ENCODE data around the gene LRRC38. TPM values are rescaled to one million over a fixed set of nuclear protein-coding genes. Genes with fewer than 3 reads are reported as not detected.

Gene LRRC38
- total and polyA plus RNA-seq, 10 of the 15 experiments (the other 5 are each of a cell fraction or from before 2014, with no cell fraction given): not detected

- no peak for TF ChIP-seq CEBPZ (IDR thresholded peaks at IDR 0.05; ENCODE audit: low read depth, low read length)
Measured at GRCh38 chr1:13548281-13548680, 34.5 kb upstream of the LRRC38 start (continued).

GRCh38 chr1:13546791-13547190 is 33.0 kb upstream of the LRRC38 start:
- CTCF ChIA-PET: no interaction called here
- RAD21 ChIA-PET (ENCODE audit: unreplicated experiment): no interaction called here
- TF ChIP-seq CTCF (IDR thresholded peaks at IDR 0.05 in 2 of 3, conservative IDR thresholded peaks at IDR 0.05 in 1 of 3; ENCODE audit: control insufficient read depth in 2 of 3, extremely low read depth in 1 of 3, insufficient read depth in 1 of 3, low read depth in 3 of 3, low read length in 3 of 3) (no peak), RB1 (IDR thresholded peaks at IDR 0.05; ENCODE audit: borderline replicate concordance) (no peak), IRF3 (IDR thresholded peaks at IDR 0.05) (no peak), IKZF2 (IDR thresholded peaks at IDR 0.05) (no peak), GATAD2B (conservative IDR thresholded peaks at IDR 0.05; ENCODE audit: low read depth) (no peak), ETV6 (conservative IDR thresholded peaks at IDR 0.05 in 1 of 2, IDR thresholded peaks at IDR 0.05 in 1 of 2; ENCODE audit: borderline replicate concordance in 1 of 2, low read depth in 1 of 2) (no peak), ZSCAN29 (IDR thresholded peaks at IDR 0.05) (no peak), CREB1 (IDR thresholded peaks at IDR 0.05; ENCODE audit: low read depth) (no peak), RFX5 (IDR thresholded peaks at IDR 0.05; ENCODE audit: low read depth, low read length) (no peak), POU2F2 (IDR thresholded peaks at IDR 0.05; ENCODE audit: borderline replicate concordance, low read depth, low read length) (no peak), SPI1 (IDR thresholded peaks at IDR 0.05; ENCODE audit: borderline replicate concordance, insufficient read depth, low read depth, low read length) (no peak), MYC (IDR thresholded peaks at IDR 0.05; ENCODE audit: insufficient read depth, insufficient read length, insufficient replicate concordance, low read length, severe bottlenecking) (no peak), RAD21 (IDR thresholded peaks at IDR 0.05; ENCODE audit: insufficient read depth, low read depth, low read length) (no peak), TCF3 (IDR thresholded peaks at IDR 0.05; ENCODE audit: borderline replicate concordance, insufficient read depth, low read depth, low read length) (no peak), RAD51 (IDR thresholded peaks at IDR 0.05) (no peak), SMARCA5 (IDR thresholded peaks at IDR 0.05) (no peak), CHD2 (IDR thresholded peaks at IDR 0.05; ENCODE audit: borderline replicate concordance, low read depth, low read length) (no peak)

More at GRCh38 chr1:13546791-13547190, 33.0 kb upstream of the LRRC38 start:
- DNase-seq (ENCODE audit: low read depth, low spot score) (no peak), ATAC-seq (no peak), FAIRE-seq (no peak)
- in situ Hi-C loops (cut with MboI): no loop called here
- no peaks in the 10 kb centered on the region for H3K9me3 ChIP-seq (replicated peaks; ENCODE audit: control insufficient read depth, insufficient read depth, low read length)
- H3K36me3 ChIP-seq (ENCODE audit: control insufficient read depth in 2 of 2, insufficient read depth in 2 of 2, low read length in 1 of 2): no peaks in the 10 kb centered on the region
- no peaks in the 10 kb centered on the region for H3K79me2 ChIP-seq (ENCODE audit: control insufficient read depth, insufficient read depth, low read length)
- H3K9ac ChIP-seq (ENCODE audit: control insufficient read depth, insufficient read depth, low read length): no peak overlapping the region
- 2% methylated on average over 3 of the region's 3 CpGs for WGBS (ENCODE audit: insufficient coverage, insufficient replicate concordance, low lambda C conversion rate, missing lambda C conversion rate)
- H3K27me3 ChIP-seq (replicated peaks in 1 of 2; ENCODE audit: control insufficient read depth in 2 of 2, insufficient read depth in 2 of 2, low read length in 1 of 2): no peaks in the 10 kb centered on the region
- H3K4me2 ChIP-seq (ENCODE audit: control insufficient read depth, insufficient read depth): no peak overlapping the region
- no peaks in the 10 kb centered on the region for H4K20me1 ChIP-seq (ENCODE audit: control insufficient read depth, insufficient read depth)
- intact Hi-C loops (cut with micrococcal nuclease; ENCODE audit: unreplicated experiment): no loop called here
- no peak overlapping the region for H3K27ac ChIP-seq (ENCODE audit: control insufficient read depth, insufficient read depth)
- ChIA-PET POLR2A (no interaction called here), SMC1A (ENCODE audit: uncharacterized antibody, unreplicated experiment) (no interaction called here)
- H2AFZ ChIP-seq (ENCODE audit: control insufficient read depth, low read depth, low read length): no peak overlapping the region
- no TSS peak for BruUV-seq (replicated peaks)
- H3K4me3 ChIP-seq: no peak overlapping the region
- H3K4me1 ChIP-seq (ENCODE audit: control insufficient read depth, insufficient read depth, low read length): no peaks in the 10 kb centered on the region

Measured in GM12878 (cell line).